Right lobe of liver (tissue), 6 donors: Measurements from ENCODE around the gene RELN. TPM values are rescaled to one million over a fixed set of nuclear protein-coding genes. Genes with fewer than 3 reads are reported as not detected.
"Not testable (repeated sequence)": the region's sequence is repeated elsewhere in the genome, so short reads cannot be mapped to it uniquely, and the experiment has no call there.

Experiments
- ATAC-seq, 4 donors: fragments of 200-7000 bp; cut with Tn5 transposase; one replicate each; pipeline ENCODE4 v1.9.1; 2020; ENCODE audit warnings: mild to moderate bottlenecking in 4 of 4, moderate library complexity in 4 of 4
- DNase-seq, 3 donors: peaks; one replicate each; pipeline ENCODE4 v3.0.0-alpha.2; 2020
- H3K27ac ChIP-seq, 3 donors: fragments of 200-600 bp; one replicate each; pipeline ENCODE4 v1.8.0; 2022
- H3K27me3 ChIP-seq, 2 donors: fragments of 200-600 bp; one replicate each; pipeline ENCODE4 v1.8.0; 2022
- H3K36me3 ChIP-seq, 4 donors: fragments of 200-600 bp; sonication (generic) in 1 of 4; one replicate each; pipeline versions ENCODE4 v1.5.1 to v1.8.0; 2017 to 2022; ENCODE audit warnings: control low read depth in 1 of 4
- H3K4me1 ChIP-seq, 4 donors: fragments of 200-600 bp; sonication (generic) in 1 of 4; one replicate each; pipeline versions ENCODE4 v1.5.1 to v1.8.0; 2017 to 2022; ENCODE audit warnings: control low read depth in 1 of 4
- H3K4me3 ChIP-seq, 3 donors: fragments of 200-600 bp; one replicate each; pipeline ENCODE4 v1.8.0; 2022
- H3K9me3 ChIP-seq, 4 donors: fragments of 200-600 bp; sonication (generic) in 1 of 4; one replicate each; pipeline versions ENCODE4 v1.5.1 to v1.8.0; 2017 to 2022; ENCODE audit warnings: control low read depth in 1 of 4
- CTCF ChIP-seq, 4 donors: fragments of 200-600 bp in 3 of 4; fragments of 450-650 bp in 1 of 4; IDR thresholded peaks; one replicate each; pipeline versions ENCODE4 v1.5.1 to v1.8.0; 2016 to 2022; ENCODE audit warnings: antibody characterized with exemption in 4 of 4, mild to moderate bottlenecking in 2 of 4
- POLR2A ChIP-seq: fragments of 450-650 bp; IDR thresholded peaks from one replicate; pipeline ENCODE4 v1.6.1; 2017; ENCODE audit warnings: antibody characterized with exemption, mild to moderate bottlenecking
- WGBS: methylation state at CpG from one replicate; pipeline ENCODE4 v1.1.6; 2018; ENCODE audit warnings: low coverage, low lambda C conversion rate; ENCODE audit not compliant: insufficient coverage; ENCODE audit errors: missing lambda C conversion rate; 5-methylcytosine and 5-hydroxymethylcytosine counted together
- intact Hi-C, 2 donors: fragments of 100-400 bp; cut with DNase I; formaldehyde crosslinking; loops; one replicate each; pipeline versions ENCODE4 v1.11.2 to v1.14.1; 2022
- long read RNA-seq: library from polyadenylated mRNA; unstranded; transcript quantifications from one replicate; pipeline ENCODE4 v2.0.0, GENCODE V29; 2019
- total RNA-seq, 6 experiments: library from RNA; depleted of rRNA in 2 of 6; stranded (reverse); fragments of >200 nt in 2 of 6; fragmentation: NEBNext Ultra II Directional in 3 of 6; extraction: Animal tissue kit (Norgen Biotek cat#: 25700) in 3 of 6; gene quantifications; one replicate each; pipeline versions ENCODE4 v1.1.0 to v1.2.4, GENCODE V29; 2016 to 2023
- donor health status: DM: no; HTN: yes; CAD: no.
- donor health status: DM: no; HTN: no; CAD: no.
- donor health status: DM: no; HTN: no; CAD: no.
- donor health status: DM: no; HTN: yes; CAD: no.
- donor health status: DM: no; HTN: yes; CAD: no.

Gene RELN
- 10 to 100 TPM; 11.9 to 35.7 (median 18.9) TPM for total RNA-seq
- long read RNA-seq, partial matches to known transcripts, result 1 of 2 reads
- long read RNA-seq, other reads (novel, unspliced or antisense), result 1 of 2 reads

- H3K9me3 ChIP-seq, result no peaks in the 10 kb centered on the region
- DNase-seq, result peak; percentile 50 to 76 (median 67)
- intact Hi-C loops, result no loop called here
Measured at GRCh38 chr7:103989200-103989784, at the start of gene RELN. TSS of gene RELN (minus strand) at chr7:103989658. CDS start at chr7:103989356, 302 bp downstream.

GRCh38 chr7:104038136-104038535 is 48.7 kb upstream of the RELN start:
- H3K27me3 ChIP-seq, result no peaks in the 10 kb centered on the region
- intact Hi-C loops, result no loop called here
- no peak overlapping the region for H3K4me3 ChIP-seq
- WGBS, result 75% methylated on average over 2 of the region's 2 CpGs
- no peak for TF ChIP-seq CTCF (IDR thresholded peaks at IDR 0.05)
- TF ChIP-seq POLR2A, result no peak
- no peaks in the 10 kb centered on the region for H3K36me3 ChIP-seq
- H3K27ac ChIP-seq, result no peak overlapping the region
- ATAC-seq (no peak), DNase-seq (no peak)
- no peaks in the 10 kb centered on the region for H3K4me1 ChIP-seq
- peaks cover 0 to 3% (median 0%) of the 10 kb centered on the region in 4 donors for H3K9me3 ChIP-seq

More at GRCh38 chr7:103989200-103989784, at the start of gene RELN:
- H3K4me3 ChIP-seq, result peak within 1 kb of the TSS; percentile 54 to 60 (median 56)
- peak within 1 kb of the TSS; percentile 66 to 81 (median 68) for H3K27ac ChIP-seq
- TF ChIP-seq CTCF (IDR thresholded peaks at IDR 0.05), result no peak
- no peak for TF ChIP-seq POLR2A
- H3K27me3 ChIP-seq, result no peaks in the 10 kb centered on the region
- no peaks in the 10 kb centered on the region for H3K36me3 ChIP-seq
- 0% methylated on average over 2 of the region's 89 CpGs for WGBS
- H3K4me1 ChIP-seq, result peaks cover 0 to 8% (median 4%) of the 10 kb centered on the region in 4 donors
- peak; percentile 43 to 61 (median 58) for ATAC-seq

- intact Hi-C loops, DNase-seq, H3K9me3 ChIP-seq, H3K4me1 ChIP-seq, H3K27me3 ChIP-seq, ATAC-seq, H3K4me3 ChIP-seq, H3K27ac ChIP-seq, H3K36me3 ChIP-seq: not testable (repeated sequence)
- WGBS, result 59% methylated on average over 3 of the region's 3 CpGs
Measured at GRCh38 chr7:104036889-104037288, 47.4 kb upstream of the RELN start.

- WGBS, result 59% methylated on average over 4 of the region's 4 CpGs
- no peak overlapping the region for H3K27ac ChIP-seq
- intact Hi-C loops, result no loop called here
Measured at GRCh38 chr7:104035351-104035750, 45.9 kb upstream of the RELN start.

More at GRCh38 chr7:104035351-104035750, 45.9 kb upstream of the RELN start:
- Histone ChIP-seq H3K4me3 (no peak overlapping the region), H3K9me3 (peaks cover 0 to 3% (median 0%) of the 10 kb centered on the region in 4 donors), H3K36me3 (no peaks in the 10 kb centered on the region), H3K4me1 (no peaks in the 10 kb centered on the region), H3K27me3 (no peaks in the 10 kb centered on the region)
- no peak for ATAC-seq
- no peak for TF ChIP-seq POLR2A
- TF ChIP-seq CTCF (IDR thresholded peaks at IDR 0.05), result no peak
- DNase-seq, result no peak
